Neural crest cell (in vitro differentiated cells): ENCODE results near the gene HDAC9. TPM values are rescaled to one million over a fixed set of nuclear protein-coding genes. Genes with fewer than 3 reads are reported as not detected.
"Not testable (repeated sequence)": the region's sequence is repeated elsewhere in the genome, so short reads cannot be mapped to it uniquely, and the experiment has no call there.

ENCODE experiments used
- DNase-seq: peaks from one replicate; pipeline ENCODE4 v3.0.0; 2021; ENCODE audit warnings: low read depth, mixed read lengths, low spot score
- H3K27ac Mint-ChIP-seq: one replicate; pipeline ENCODE4 v1.8.0; 2021; ENCODE audit warnings: mild to moderate bottlenecking, mixed read lengths; ENCODE audit not compliant: unreplicated experiment
- H3K27me3 Mint-ChIP-seq: 2 replicates; pipeline ENCODE4 v1.8.0; 2021; ENCODE audit warnings: low read depth, mild to moderate bottlenecking, mixed read lengths
- H3K36me3 Mint-ChIP-seq: 2 replicates; pipeline ENCODE4 v1.8.0; 2021; ENCODE audit warnings: low read depth, mild to moderate bottlenecking, mixed read lengths
- H3K4me1 Mint-ChIP-seq: 2 replicates; pipeline ENCODE4 v1.8.0; 2021; ENCODE audit warnings: mixed read lengths
- H3K4me3 Mint-ChIP-seq: one replicate; pipeline ENCODE4 v1.8.0; 2021; ENCODE audit warnings: mild to moderate bottlenecking, mixed read lengths
- H3K9me3 Mint-ChIP-seq: 2 replicates; pipeline ENCODE4 v1.8.0; 2021; ENCODE audit warnings: mixed read lengths
- CTCF ChIP-seq: fragments of 200-600 bp; sonication (generic); conservative IDR thresholded peaks from 2 replicates; pipeline ENCODE4 v1.5.0; 2021; ENCODE audit warnings: antibody characterized with exemption, mild to moderate bottlenecking
- total RNA-seq: library from RNA; stranded (reverse); gene quantifications from 2 replicates; pipeline ENCODE4 v1.2.1, GENCODE V29; 2021

Gene HDAC9
- total RNA-seq, 1 donor from 2014 or later = 32.3 TPM

DNA sequence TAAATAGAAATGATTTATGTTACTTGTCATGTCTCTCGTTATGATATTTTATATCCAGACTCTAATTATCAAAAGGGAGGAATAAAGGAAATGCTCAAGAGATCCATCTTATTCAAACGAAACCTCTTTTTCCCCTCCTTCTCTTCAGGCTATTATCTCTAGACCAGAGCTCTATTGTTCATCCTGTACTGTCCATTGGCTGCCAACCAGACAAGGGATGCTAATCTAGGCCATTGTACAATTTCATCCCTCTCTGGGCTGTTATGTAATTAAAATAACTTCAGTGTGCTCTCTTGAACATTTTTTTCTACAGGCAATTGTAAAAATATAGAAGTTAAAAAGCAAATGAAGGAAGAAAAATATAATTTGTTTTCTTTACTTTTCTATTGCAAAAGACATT is 220.4 kb downstream of the HDAC9 start:
- Mint-ChIP-seq H3K36me3 (peaks cover 2% of the 10 kb centered on the region), H3K9me3 (peaks cover 2% of the 10 kb centered on the region), H3K27ac (no peak overlapping the region), H3K4me1 (peaks cover 5% of the 10 kb centered on the region), H3K27me3 (no peaks in the 10 kb centered on the region), H3K4me3 (no peak overlapping the region)
- DNase-seq = no peak
- no peak for TF ChIP-seq CTCF

- no peak for TF ChIP-seq CTCF
- no peaks in the 10 kb centered on the region for H3K27me3 Mint-ChIP-seq
- no peaks in the 10 kb centered on the region for H3K4me1 Mint-ChIP-seq
- DNase-seq = no peak
- H3K9me3 Mint-ChIP-seq = peaks cover 2% of the 10 kb centered on the region
- no peak overlapping the region for H3K27ac Mint-ChIP-seq
- no peak overlapping the region for H3K4me3 Mint-ChIP-seq
- H3K36me3 Mint-ChIP-seq = peaks cover 2% of the 10 kb centered on the region
These were observed 225.9 kb downstream of the HDAC9 start for GRCh38 chr7:18721429-18721828.

- Mint-ChIP-seq H3K4me1 (peaks cover 13% of the 10 kb centered on the region), H3K36me3 (peaks cover 2% of the 10 kb centered on the region), H3K4me3 (no peak overlapping the region), H3K27ac (no peak overlapping the region), H3K9me3 (peaks cover 2% of the 10 kb centered on the region), H3K27me3 (no peaks in the 10 kb centered on the region)
- TF ChIP-seq CTCF = no peak
- DNase-seq = no peak
These were observed 228.8 kb downstream of the HDAC9 start for GRCh38 chr7:18724318-18724717.

GRCh38 chr7:18727115-18727870 is 231.7 kb downstream of the HDAC9 start:
- Mint-ChIP-seq H3K36me3 (no peaks in the 10 kb centered on the region), H3K9me3 (no peaks in the 10 kb centered on the region), H3K27me3 (no peaks in the 10 kb centered on the region), H3K4me1 (peaks cover 13% of the 10 kb centered on the region), H3K4me3 (no peak overlapping the region), H3K27ac (no peak overlapping the region)
- no peak for TF ChIP-seq CTCF
- no peak for DNase-seq

GRCh38 chr7:18736012-18736411 is 240.5 kb downstream of the HDAC9 start:
- H3K4me3 Mint-ChIP-seq, H3K27me3 Mint-ChIP-seq, H3K27ac Mint-ChIP-seq, H3K9me3 Mint-ChIP-seq, H3K4me1 Mint-ChIP-seq, DNase-seq: not testable (repeated sequence)
- H3K36me3 Mint-ChIP-seq = peaks cover 17% of the 10 kb centered on the region

DNA sequence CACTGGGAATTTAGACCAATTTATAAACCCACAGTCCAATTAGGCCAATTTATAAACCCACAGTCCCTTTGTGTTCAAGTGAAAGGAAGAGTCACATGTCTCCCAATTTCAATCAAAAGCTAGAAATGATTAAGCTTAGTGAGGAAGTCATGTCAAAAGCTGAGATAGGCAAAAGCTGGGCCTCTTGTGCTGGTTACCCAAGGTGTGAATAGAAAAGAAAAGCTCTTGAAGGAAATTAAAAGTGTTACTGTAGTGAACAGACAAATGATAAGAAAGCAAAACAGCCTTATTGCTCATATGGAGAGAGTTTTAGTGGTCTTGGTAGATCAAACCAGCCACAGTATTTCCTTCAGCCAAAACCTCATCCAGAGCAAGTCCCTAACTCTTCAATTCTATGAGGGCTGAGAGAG is 245.0 kb downstream of the HDAC9 start:
- Mint-ChIP-seq H3K4me1 (no peaks in the 10 kb centered on the region), H3K9me3 (peaks cover under 1% of the 10 kb centered on the region), H3K36me3 (peaks cover 17% of the 10 kb centered on the region), H3K4me3 (no peak overlapping the region), H3K27ac (peak overlapping the region; percentile 27), H3K27me3 (no peaks in the 10 kb centered on the region)
- no peak for DNase-seq
- no peak for TF ChIP-seq CTCF
